Right lobe of liver (tissue), 4 donors: ENCODE results near the gene MYO5B.

Experiments
- POLR2A ChIP-seq: fragments of 450-650 bp; IDR thresholded peaks from one replicate; pipeline ENCODE4 v1.6.1; 2017; ENCODE audit warnings: antibody characterized with exemption, mild to moderate bottlenecking
- TF ChIP-seq, protein P1 (sequence below), 4 donors: fragments of 200-600 bp in 3 of 4; fragments of 450-650 bp in 1 of 4; IDR thresholded peaks; one replicate each; pipeline versions ENCODE4 v1.5.1 to v1.8.0; 2016 to 2022; ENCODE audit warnings: antibody characterized with exemption in 4 of 4, mild to moderate bottlenecking in 2 of 4
- donor health status: DM: no; HTN: no; CAD: no.
- donor health status: DM: no; HTN: no; CAD: no.
- donor health status: DM: no; HTN: yes; CAD: no.

GRCh38 chr18:50182511-50182910, 12.4 kb downstream of the MYO5B start:
- no peak for TF ChIP-seq POLR2A
- TF ChIP-seq, protein P1, sequence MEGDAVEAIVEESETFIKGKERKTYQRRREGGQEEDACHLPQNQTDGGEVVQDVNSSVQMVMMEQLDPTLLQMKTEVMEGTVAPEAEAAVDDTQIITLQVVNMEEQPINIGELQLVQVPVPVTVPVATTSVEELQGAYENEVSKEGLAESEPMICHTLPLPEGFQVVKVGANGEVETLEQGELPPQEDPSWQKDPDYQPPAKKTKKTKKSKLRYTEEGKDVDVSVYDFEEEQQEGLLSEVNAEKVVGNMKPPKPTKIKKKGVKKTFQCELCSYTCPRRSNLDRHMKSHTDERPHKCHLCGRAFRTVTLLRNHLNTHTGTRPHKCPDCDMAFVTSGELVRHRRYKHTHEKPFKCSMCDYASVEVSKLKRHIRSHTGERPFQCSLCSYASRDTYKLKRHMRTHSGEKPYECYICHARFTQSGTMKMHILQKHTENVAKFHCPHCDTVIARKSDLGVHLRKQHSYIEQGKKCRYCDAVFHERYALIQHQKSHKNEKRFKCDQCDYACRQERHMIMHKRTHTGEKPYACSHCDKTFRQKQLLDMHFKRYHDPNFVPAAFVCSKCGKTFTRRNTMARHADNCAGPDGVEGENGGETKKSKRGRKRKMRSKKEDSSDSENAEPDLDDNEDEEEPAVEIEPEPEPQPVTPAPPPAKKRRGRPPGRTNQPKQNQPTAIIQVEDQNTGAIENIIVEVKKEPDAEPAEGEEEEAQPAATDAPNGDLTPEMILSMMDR (IDR thresholded peaks at IDR 0.05), result no peak
